ENCODE data around the gene FREM2. TPM values are rescaled to one million over a fixed set of nuclear protein-coding genes. Genes with fewer than 3 reads are reported as not detected.

FREM2 gene
- total and polyA plus RNA-seq, 2 of the 4 experiments (the other 2 are of a cell fraction) = not detected

- no peak overlapping the region for H2AK5ac ChIP-seq (ENCODE audit: low read depth, low read length)
- WGBS, 2 experiments (ENCODE audit: extremely low coverage in 2 of 2, insufficient read length in 1 of 2) = 70% methylated on average over 2 of the region's 6 CpGs; no CpG with 5 or more reads in 1 of the 2 experiments
- H2AK9ac ChIP-seq (replicated peaks; ENCODE audit: low read depth, low read length, poor library complexity) = no peak overlapping the region
- H4K5ac ChIP-seq (ENCODE audit: low read depth, low read length) = no peak overlapping the region
- in situ Hi-C loops (cut with MboI; ENCODE audit: low sequenced_read_pairs) = no loop called here
- CTCF ChIA-PET = no interaction called here
- no peak overlapping the region for H2BK15ac ChIP-seq (ENCODE audit: low read depth, low read length)
- H3K9me1 ChIP-seq (ENCODE audit: insufficient read depth, low read length) = no peaks in the 10 kb centered on the region
- H3K4me2 ChIP-seq (ENCODE audit: low read depth, low read length) = no peak overlapping the region
- ATAC-seq (ENCODE audit: low read depth) (no peak), DNase-seq (no peak)
- H3K18ac ChIP-seq (ENCODE audit: low read depth, low read length) = no peak overlapping the region
- no peak overlapping the region for H2BK20ac ChIP-seq (ENCODE audit: low read depth, low read length)
- H3K4me1 ChIP-seq (ENCODE audit: control insufficient read depth, insufficient read depth, low read length) = no peaks in the 10 kb centered on the region
- no peak overlapping the region for H3K23ac ChIP-seq (ENCODE audit: low read depth, low read length)
- H3K9ac ChIP-seq (ENCODE audit: low read depth, low read length) = no peak overlapping the region
- H2BK120ac ChIP-seq (ENCODE audit: low read depth, low read length) = no peak overlapping the region
- no peaks in the 10 kb centered on the region for H3K36me3 ChIP-seq (ENCODE audit: control insufficient read depth, insufficient read depth, low read length)
- intact Hi-C loops (cut with micrococcal nuclease) = no loop called here
- H4K91ac ChIP-seq (ENCODE audit: insufficient read depth, low read depth, low read length) = no peak overlapping the region
- no peak overlapping the region for H3K56ac ChIP-seq (ENCODE audit: extremely low read depth, insufficient read depth, low read length)
- H3K4ac ChIP-seq (ENCODE audit: low read depth, low read length) = no peak overlapping the region
- no peak overlapping the region for H2AFZ ChIP-seq (replicated peaks; ENCODE audit: low read length, poor library complexity)
- H3K4me3 ChIP-seq (ENCODE audit: insufficient read depth, low read depth, low read length) = no peak overlapping the region
- no peaks in the 10 kb centered on the region for H4K20me1 ChIP-seq (ENCODE audit: insufficient read depth, low read length)
- no peak overlapping the region for H3K14ac ChIP-seq (replicated peaks; ENCODE audit: low read depth, low read length)
- H3K79me1 ChIP-seq (ENCODE audit: low read depth in 1 of 2, low read length in 2 of 2) = no peaks in the 10 kb centered on the region
- no peaks in the 10 kb centered on the region for H3K9me3 ChIP-seq (ENCODE audit: control insufficient read depth, insufficient read depth, low read length)
- no peak overlapping the region for H4K8ac ChIP-seq (ENCODE audit: low read depth in 2 of 2, low read length in 2 of 2)
- POLR2A ChIA-PET (ENCODE audit: unreplicated experiment) = no interaction called here
- no peak overlapping the region for H3K27ac ChIP-seq (ENCODE audit: insufficient read depth, low read length)
- BruUV-seq (replicated peaks) = no TSS peak
- H3K27me3 ChIP-seq (ENCODE audit: control insufficient read depth, insufficient read depth, low read length) = no peaks in the 10 kb centered on the region
- dilution Hi-C loops (cut with HindIII; ENCODE audit: low sequenced_read_pairs, unreplicated experiment) = no loop called here
- no peak overlapping the region for H2BK5ac ChIP-seq (ENCODE audit: low read depth, low read length, poor library complexity, severe bottlenecking)
- TF ChIP-seq CEBPB (IDR thresholded peaks at IDR 0.05; ENCODE audit: low read depth, low read length) (no peak), MAZ (IDR thresholded peaks at IDR 0.05; ENCODE audit: borderline replicate concordance, low read depth, low read length) (no peak), CHD1 (IDR thresholded peaks at IDR 0.05; ENCODE audit: low read depth, low read length) (no peak), FOS (IDR thresholded peaks at IDR 0.05; ENCODE audit: low read depth, low read length) (no peak), USF2 (IDR thresholded peaks at IDR 0.05; ENCODE audit: low read depth, low read length) (no peak), NFE2L2 (IDR thresholded peaks at IDR 0.05; ENCODE audit: low read depth, low read length) (no peak), RAD21 (IDR thresholded peaks at IDR 0.05; ENCODE audit: low read length) (no peak), RFX5 (IDR thresholded peaks at IDR 0.05; ENCODE audit: low read depth, low read length) (no peak), RCOR1 (IDR thresholded peaks at IDR 0.05; ENCODE audit: insufficient replicate concordance, low read length) (no peak), CTCF (conservative IDR thresholded peaks at IDR 0.05; ENCODE audit: low read depth, low read length) (no peak), MXI1 (IDR thresholded peaks at IDR 0.05; ENCODE audit: borderline replicate concordance, low read depth, low read length) (no peak), POLR2A (IDR thresholded peaks at IDR 0.05; ENCODE audit: low read depth, low read length) (no peak), SMC3 (IDR thresholded peaks at IDR 0.05; ENCODE audit: low read depth, low read length) (no peak), MAFK (IDR thresholded peaks at IDR 0.05; ENCODE audit: low read depth, low read length) (no peak), BHLHE40 (IDR thresholded peaks at IDR 0.05; ENCODE audit: low read depth, low read length) (no peak), ELK1 (IDR thresholded peaks at IDR 0.05; ENCODE audit: borderline replicate concordance, low read depth, low read length) (no peak)
Observed at GRCh38 chr13:38897521-38897920, 210.6 kb downstream of the FREM2 start.

Measured in IMR-90 (cell line).